ENCODE measurements around the gene MTHFR.
A peak's percentile ranks its signal among the peaks of the same experiment; 100 is the strongest.

The MTHFR gene

DNA sequence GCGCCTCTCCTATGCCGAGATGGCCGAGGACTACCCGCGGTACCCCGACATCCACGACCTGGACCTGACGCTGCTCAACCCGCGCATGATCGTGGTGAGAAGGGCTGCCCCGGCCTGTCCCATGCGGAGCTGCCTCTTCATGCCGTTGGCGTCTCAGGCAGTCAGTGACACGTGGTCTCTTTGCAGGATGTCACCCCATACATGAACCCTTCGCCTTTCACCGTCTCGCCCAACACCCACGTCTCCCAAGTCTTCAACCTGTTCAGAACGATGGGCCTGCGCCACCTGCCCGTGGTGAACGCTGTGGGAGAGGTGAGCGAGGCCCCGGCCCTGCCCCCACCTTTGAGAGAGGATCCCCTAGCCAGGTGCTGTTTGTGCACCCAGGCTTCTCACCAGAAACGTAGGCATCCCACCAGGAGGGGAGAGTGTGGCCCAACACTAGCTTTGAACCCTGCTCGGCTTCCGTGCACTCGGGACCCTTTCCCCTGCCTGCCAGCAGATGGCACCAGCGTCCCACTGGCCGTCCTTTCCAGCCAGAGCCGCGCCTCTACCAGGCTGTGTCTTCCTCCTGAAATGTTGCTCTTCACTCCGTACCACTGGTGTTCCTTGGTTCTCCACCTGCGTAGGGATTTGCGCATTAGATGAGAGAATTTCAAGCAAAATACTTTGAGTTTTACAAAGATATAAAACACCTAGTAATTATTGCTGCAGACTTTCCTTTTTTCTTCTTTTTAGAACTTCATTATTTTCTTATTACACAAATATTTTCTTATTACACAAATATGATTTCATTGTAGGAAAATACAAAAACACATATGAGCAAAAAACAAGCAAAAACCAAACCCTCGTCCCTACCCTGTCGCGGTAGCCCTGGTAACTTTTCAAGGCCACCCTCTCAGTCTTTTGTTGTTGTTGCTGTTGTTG is 32.8 kb upstream of the MTHFR start:
- TF ChIP-seq, protein P1, sequence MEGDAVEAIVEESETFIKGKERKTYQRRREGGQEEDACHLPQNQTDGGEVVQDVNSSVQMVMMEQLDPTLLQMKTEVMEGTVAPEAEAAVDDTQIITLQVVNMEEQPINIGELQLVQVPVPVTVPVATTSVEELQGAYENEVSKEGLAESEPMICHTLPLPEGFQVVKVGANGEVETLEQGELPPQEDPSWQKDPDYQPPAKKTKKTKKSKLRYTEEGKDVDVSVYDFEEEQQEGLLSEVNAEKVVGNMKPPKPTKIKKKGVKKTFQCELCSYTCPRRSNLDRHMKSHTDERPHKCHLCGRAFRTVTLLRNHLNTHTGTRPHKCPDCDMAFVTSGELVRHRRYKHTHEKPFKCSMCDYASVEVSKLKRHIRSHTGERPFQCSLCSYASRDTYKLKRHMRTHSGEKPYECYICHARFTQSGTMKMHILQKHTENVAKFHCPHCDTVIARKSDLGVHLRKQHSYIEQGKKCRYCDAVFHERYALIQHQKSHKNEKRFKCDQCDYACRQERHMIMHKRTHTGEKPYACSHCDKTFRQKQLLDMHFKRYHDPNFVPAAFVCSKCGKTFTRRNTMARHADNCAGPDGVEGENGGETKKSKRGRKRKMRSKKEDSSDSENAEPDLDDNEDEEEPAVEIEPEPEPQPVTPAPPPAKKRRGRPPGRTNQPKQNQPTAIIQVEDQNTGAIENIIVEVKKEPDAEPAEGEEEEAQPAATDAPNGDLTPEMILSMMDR (IDR thresholded peaks at IDR 0.05; ENCODE audit: borderline replicate concordance, insufficient read depth, low read depth, low read length), result peak; percentile 99
- H3K4me3 ChIP-seq (ENCODE audit: low read depth, low read length), result no peak overlapping the region

DNA sequence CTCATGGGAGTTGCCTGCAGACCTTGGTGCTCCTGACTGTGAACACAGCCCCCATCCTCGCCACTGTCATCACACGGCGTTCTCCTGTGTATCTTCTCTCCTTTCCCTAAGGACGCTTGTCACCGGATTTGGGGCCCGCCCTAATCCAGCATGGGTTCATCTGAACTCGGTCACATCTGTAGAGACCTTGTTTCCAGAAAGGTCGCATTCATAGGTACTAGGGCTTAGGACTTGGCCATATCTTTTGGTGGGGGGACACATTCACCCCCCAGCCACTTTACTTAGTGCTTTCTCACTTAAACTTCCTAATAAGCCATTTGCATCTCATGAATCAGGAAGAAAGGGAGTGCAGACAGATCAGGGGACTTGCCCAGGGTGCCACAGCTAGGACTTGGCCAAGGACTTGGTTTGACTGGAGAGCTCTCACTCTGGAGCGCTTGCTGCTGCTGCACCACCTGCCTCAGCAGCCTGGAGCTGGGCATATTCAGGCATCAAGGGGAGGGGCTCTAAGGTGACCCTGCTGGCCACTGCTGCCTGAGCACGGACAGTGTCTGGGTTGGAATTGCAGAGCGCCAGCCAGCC is 32.1 kb upstream of the MTHFR start:
- TF ChIP-seq, protein P1 (IDR thresholded peaks at IDR 0.05; ENCODE audit: borderline replicate concordance, insufficient read depth, low read depth, low read length), result no peak
- no peak overlapping the region for H3K4me3 ChIP-seq (ENCODE audit: low read depth, low read length)

DNA sequence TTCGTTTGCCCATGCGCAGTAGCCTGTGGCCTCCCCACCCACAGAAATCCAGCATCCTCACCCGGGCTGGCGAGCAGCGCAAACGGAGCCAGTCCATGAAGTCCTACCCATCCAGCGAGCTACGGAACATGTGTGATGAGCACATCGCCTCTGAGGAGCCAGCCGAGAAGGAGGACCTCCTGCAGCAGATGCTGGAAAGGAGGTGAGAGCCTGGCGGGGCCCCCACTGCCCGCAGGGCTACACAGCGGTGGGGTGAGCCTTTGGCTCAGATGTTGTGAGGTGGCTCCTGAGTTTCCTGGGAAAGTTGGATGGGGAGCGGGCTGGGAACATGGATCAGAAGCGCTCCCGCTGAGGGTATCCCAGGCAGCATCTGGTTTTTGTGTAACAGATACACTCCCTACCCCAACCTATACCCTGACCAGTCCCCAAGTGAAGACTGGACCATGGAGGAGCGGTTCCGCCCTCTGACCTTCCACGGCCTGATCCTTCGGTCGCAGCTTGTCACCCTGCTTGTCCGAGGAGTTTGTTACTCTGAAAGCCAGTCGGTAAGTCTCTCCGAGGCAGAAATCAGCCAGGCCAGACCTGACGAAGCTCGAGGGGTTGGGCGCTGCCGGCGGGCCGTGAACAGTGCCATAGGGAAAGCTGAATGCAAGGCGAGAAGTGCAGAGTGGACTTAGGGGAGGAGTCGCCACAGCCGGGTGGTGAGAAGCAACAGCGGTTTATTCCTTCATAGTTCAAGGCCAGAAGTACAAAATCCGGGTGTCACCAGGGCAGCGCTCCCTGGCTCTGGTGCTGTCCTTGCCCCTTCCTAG is 31.4 kb upstream of the MTHFR start:
- no peak overlapping the region for H3K4me3 ChIP-seq (ENCODE audit: low read depth, low read length)
- TF ChIP-seq, protein P1 (IDR thresholded peaks at IDR 0.05; ENCODE audit: borderline replicate concordance, insufficient read depth, low read depth, low read length), result no peak

DNA sequence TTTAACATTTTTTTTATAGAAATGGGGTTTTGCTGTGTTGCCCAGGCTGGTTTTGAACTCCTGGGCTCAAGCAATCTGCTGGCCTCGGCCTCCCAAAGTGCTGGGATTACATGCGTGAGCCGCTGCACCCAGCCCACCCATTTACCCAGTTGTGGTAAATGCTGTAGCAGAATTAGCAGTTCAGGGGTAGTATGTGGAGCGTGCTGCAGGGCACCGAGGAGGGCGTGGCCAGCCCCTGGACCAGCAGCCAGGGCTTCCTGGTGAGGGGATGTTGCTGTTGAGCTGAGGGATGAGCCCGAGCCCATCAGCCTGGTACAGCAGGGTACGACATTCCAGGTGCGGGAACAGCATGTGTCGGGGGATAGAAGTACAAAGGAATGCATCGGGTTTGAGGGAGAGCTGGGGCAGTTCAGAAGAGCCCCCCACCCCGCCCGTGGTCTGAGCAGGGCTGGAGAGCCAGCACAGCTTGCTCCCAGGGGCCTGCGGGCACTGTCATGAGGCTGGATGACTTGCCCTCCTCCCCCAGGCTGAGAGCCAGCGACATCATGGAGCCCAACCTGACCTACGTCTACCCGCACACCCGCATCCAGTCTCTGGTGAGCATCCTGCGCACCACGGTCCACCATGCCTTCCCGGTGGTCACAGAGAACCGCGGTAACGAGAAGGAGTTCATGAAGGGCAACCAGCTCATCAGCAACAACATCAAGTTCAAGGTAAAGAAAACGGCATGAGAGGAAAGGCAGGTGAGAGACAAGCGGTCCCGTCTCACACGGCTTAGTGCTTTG is 29.9 kb upstream of the MTHFR start:
- TF ChIP-seq, protein P1 (IDR thresholded peaks at IDR 0.05; ENCODE audit: borderline replicate concordance, insufficient read depth, low read depth, low read length), result no peak
- H3K4me3 ChIP-seq (ENCODE audit: low read depth, low read length), result no peak overlapping the region

DNA sequence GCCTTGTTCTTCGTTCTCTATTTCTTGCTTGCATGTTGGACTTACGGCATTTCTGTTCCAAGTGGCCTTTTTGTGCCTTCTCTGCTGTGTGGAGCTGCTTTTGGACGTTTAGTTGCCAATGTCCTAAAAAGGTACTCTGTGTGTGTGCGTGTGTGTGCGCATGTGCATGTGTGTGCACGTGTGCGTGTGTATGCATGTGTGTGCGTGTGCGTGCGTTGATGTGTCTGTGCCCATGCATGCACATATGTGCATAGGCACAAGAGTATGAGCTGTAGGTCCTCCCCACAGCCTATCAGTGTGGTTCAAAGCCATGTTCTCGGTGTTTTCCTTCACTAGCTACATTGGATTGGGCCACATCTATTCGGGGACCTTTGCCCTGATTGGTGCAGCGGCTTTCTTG is 28.1 kb upstream of the MTHFR start:
- TF ChIP-seq, protein P1 (IDR thresholded peaks at IDR 0.05; ENCODE audit: borderline replicate concordance, insufficient read depth, low read depth, low read length), result no peak
- H3K4me3 ChIP-seq (ENCODE audit: low read depth, low read length), result no peak overlapping the region

DNA sequence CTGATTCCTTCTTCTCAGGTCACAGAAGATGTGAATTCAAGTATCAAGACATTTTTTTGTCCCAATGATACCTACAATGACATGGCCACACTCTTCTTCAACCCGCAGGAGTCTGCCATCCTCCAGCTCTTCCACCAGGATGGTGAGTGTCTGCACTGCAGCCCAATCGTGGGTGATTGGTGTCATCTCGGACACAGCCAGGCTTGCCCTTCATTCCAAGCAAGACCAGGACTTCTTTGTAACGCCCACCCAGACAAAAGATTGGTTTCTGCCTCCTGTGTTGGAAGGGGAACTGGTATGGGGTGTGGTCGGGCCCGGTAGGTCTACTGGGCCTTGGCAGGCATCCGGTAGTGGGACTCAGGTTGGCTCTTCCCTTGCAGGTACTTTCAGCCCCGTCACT is 27.7 kb upstream of the MTHFR start:
- TF ChIP-seq, protein P1 (IDR thresholded peaks at IDR 0.05; ENCODE audit: borderline replicate concordance, insufficient read depth, low read depth, low read length), result no peak
- H3K4me3 ChIP-seq (ENCODE audit: low read depth, low read length), result no peak overlapping the region
